Measurements from ENCODE around the gene ARHGAP6.

DNA sequence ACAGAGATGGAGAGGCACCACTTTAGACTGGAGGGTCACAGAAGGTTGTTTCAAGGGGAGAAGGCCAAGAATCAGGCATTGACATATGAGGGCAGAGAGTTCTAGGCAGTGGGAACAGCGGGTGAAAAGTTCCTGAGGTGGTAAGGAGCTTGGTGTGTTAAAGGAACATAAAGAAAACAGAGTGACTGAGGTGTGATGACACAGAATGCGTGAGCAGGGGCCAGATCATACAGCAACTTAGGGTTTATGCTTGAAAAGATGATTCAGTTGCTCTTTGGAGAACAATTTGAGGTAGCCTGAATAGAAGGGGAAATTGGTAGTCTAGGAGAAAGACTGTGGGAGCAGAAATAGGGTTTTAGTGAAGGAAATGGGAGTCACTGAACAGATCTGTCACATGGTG lies 193.3 kb downstream of the ARHGAP6 start:
- TF ChIP-seq, protein P1, sequence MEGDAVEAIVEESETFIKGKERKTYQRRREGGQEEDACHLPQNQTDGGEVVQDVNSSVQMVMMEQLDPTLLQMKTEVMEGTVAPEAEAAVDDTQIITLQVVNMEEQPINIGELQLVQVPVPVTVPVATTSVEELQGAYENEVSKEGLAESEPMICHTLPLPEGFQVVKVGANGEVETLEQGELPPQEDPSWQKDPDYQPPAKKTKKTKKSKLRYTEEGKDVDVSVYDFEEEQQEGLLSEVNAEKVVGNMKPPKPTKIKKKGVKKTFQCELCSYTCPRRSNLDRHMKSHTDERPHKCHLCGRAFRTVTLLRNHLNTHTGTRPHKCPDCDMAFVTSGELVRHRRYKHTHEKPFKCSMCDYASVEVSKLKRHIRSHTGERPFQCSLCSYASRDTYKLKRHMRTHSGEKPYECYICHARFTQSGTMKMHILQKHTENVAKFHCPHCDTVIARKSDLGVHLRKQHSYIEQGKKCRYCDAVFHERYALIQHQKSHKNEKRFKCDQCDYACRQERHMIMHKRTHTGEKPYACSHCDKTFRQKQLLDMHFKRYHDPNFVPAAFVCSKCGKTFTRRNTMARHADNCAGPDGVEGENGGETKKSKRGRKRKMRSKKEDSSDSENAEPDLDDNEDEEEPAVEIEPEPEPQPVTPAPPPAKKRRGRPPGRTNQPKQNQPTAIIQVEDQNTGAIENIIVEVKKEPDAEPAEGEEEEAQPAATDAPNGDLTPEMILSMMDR (IDR thresholded peaks at IDR 0.05), result no peak
- no peak for TF ChIP-seq POLR2A (IDR thresholded peaks at IDR 0.05)

All from heart left ventricle (tissue), 13 donors.